ENCODE results near the gene CCNK.

CCNK gene

DNA sequence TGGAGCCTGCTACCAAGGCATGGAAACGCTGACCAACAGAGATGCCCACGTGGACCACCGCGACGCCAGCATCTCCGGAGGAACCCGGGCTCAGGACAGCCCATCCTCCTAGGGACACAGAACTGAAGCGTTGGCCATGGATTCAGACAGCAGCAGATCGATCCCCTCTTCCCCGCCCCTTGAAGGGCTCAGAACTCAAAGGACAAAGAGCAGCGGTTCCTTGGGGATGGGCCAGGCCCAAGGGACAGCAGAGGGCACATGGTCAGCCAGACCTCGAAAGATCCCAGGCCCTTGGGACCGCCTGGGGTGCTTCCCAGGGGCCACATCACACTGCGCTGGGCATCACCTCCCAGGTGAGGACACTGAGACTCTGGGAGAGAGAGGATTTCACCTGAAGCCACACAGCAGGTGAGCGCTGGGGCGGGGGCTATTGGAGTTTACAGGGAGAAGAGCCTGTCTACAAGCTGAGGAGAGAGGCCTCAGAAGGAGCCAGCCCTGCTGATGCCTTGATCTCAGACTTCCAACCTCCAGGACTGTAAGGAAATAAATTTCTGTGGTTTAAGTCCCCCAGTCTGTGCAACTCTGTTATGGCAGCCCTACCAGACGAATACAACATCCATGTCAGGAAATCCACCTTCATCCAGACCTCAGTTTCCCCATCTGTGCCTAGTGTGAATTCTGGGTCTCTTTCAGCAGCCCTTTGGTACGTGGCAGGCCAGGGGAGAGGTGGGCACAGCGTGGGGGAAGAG lies 49.4 kb downstream of the CCNK start:
- in situ Hi-C loops (cut with MboI; ENCODE audit: low sequenced_read_pairs), result no loop called here

GRCh38 chr14:99531251-99532096 lies 50.3 kb downstream of the CCNK start:
- in situ Hi-C loops (cut with MboI; ENCODE audit: low sequenced_read_pairs), result no loop called here

DNA sequence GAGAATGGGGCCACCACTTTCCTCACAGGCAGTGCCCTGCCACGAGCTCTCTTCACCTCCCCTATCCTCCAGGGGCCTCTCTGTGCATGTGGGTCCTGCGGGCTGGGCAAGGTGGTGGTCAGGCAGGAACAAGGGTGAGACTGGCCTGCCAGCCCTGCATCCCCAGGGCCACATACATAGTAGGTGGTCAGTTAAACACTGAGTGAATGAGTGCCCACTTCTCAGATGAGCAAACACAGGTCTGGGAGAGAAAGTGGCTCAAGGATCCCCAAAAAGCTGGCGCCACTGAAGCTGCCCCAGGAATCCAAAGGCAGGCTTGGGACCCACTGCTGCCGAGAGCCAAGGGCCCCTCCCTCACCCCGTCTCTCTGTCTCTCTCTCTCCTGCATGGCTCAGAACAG lies 51.1 kb downstream of the CCNK start:
- in situ Hi-C loops (cut with MboI; ENCODE audit: low sequenced_read_pairs), result no loop called here

DNA sequence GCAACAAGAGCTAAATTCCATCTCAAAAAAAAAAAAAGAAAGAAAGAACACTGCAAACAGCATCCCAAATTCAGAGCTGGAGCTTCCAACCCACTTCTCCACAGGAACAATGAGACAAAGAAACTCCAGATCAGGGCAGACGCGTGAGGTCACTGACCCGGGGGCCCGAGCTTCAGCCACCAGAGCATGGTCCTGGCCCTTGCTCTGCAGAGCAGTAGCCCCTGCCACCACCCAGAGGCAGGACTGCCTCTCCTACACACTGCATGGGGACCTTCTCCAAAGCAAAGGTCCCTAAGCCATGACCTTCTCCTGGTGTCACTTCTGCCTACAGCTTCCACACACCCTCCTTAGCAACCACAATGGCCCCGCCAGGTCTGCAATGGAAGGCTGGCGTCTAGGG lies 53.1 kb downstream of the CCNK start:
- in situ Hi-C loops (cut with MboI; ENCODE audit: low sequenced_read_pairs), result no loop called here

GRCh38 chr14:99534863-99535262 lies 53.7 kb downstream of the CCNK start:
- in situ Hi-C loops (cut with MboI; ENCODE audit: low sequenced_read_pairs), result no loop called here

DNA sequence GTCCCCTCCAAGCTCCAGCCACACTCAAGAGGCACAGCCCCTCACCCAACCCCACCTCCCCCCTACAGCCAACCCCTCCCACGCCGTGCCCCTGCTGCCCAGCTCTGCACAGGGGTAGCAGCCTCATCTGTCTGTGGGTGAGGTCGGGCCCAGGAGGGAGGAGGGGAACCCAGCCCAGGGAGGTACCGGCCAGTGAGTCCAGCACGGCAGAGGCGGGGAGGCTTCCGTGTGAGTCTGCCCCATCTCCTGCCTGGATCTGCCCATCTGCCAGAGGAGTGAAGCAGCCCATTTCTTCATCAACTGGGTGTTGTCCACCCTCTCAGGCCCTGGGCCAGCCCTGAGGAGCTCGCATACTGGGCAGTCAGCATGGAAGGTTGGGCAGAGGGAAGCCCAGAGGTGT lies 54.2 kb downstream of the CCNK start:
- in situ Hi-C loops (cut with MboI; ENCODE audit: low sequenced_read_pairs), result no loop called here

DNA sequence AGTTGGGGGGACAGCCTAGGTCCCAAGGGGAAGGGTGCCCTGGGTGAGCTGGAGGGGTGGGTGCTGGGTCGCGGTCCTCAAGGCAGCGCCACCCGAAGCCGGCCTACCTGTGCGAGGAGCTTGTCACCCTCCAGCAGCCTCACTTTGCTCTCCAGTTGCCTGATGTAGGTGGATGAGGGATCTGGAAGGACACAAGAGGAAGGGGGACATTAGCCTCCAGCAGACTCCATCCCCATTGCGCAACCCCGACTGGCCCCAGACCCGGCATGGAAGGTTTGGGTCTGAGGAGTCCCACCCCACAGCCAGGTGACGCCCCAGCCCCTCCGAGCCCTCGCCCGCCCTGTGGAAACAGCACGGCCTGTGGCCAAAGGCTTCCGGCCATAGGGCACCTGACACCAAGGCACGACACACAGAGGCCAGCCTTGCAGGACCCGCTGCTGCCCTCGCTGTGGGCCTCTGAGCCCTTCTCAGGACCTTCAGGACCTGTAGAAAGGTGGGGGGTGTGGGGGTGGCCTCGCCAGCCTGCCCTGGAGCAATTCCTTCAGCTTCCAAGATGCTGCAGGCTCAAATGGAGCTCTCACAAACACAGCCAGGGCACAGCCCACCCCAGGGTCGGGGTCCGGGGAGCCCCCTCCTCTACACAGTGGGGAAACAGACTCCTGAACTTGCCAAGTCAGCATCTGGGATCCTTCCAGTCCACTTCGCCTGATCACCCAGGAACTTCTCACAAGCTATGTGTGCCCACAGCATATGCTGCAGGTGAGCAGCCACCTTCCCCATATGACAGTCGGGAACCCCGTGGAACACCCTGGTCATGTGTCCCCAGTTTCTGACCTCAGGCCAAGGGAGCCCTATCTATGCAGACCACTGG lies 54.9 kb downstream of the CCNK start:
- in situ Hi-C loops (cut with MboI; ENCODE audit: low sequenced_read_pairs), result no loop called here

GRCh38 chr14:99537399-99537798 lies 56.2 kb downstream of the CCNK start:
- in situ Hi-C loops (cut with MboI; ENCODE audit: low sequenced_read_pairs), result no loop called here

GRCh38 chr14:99538275-99538674 lies 57.1 kb downstream of the CCNK start:
- in situ Hi-C loops (cut with MboI; ENCODE audit: low sequenced_read_pairs), result no loop called here

DNA sequence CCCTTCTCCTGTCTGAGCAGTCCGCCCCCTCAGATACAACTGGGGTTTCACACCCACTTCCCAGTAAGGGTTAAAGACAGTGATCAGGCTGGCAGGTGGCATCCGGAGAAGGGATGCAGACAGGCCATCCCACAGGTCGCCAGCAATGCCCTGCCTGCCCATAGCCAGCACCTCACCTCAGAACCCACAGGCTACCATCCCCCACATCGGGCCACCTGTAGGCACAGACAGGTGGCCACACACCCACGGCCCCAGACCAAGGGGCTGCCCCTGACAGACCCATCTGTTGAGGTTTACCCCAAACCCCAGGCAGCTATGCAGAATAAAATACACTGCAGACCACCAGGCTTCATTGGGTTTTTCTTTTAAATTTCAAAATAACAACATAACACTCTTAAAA lies 57.5 kb downstream of the CCNK start:
- in situ Hi-C loops (cut with MboI; ENCODE audit: low sequenced_read_pairs), result no loop called here

DNA sequence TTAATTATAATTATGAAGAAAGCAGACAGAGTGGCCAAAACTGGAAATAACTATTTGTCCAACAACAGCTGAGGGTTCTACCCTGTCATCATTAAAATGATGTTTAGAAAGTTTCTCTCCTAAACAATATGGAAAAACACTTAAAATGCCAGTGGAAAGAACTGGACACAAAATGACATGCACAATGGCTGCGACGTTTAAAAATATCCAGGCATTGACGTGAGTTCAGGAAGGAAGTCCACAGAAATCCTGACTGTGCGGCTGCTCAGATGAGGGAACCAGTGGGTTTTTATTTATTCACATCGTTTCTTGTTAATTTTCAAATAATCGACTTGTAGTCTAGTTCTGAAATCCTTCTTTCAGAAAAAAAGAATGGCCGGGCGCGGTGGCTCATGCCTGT lies 58.3 kb downstream of the CCNK start:
- in situ Hi-C loops (cut with MboI; ENCODE audit: low sequenced_read_pairs), result no loop called here

DNA sequence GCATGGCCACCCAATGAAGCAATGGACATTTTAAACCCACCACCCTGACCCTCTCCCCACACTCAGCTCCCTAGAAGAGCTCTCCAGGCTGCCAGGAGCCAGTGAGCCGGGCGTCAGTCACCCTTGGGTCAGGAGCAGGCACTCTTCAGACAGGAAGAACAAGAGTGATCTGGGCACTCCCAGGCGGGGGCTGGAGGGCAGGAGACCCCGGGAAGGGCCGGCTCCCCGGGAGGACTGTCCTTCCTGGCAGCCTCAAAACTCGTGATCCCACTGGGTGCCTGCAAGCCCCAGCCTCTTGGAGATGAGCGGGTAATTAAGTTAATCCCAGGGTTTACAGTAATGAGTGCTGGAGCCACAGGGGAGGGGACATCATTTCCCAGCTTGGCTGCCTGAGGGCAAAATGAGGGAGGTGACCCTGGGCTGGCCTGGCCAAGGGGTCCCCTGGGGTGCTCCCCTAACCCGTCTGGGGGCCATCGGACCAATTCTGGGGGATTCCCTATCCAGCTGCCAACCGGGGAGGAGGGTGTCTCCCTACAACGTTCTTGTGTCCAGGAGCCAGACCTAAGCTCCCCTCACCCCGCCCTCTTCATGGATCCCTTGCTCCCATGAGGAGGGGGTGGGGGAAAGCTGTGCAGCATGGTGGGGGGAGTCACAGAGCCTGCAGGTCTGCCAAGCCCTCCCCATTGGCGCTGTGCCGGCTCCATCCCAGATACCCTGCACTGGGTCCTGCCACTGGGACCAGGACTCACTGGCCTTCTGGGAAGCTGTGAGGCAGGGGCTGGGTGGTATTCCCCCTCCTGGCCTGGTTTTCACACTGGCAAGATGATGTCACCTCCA lies 59.2 kb downstream of the CCNK start:
- in situ Hi-C loops (cut with MboI; ENCODE audit: low sequenced_read_pairs), result no loop called here

DNA sequence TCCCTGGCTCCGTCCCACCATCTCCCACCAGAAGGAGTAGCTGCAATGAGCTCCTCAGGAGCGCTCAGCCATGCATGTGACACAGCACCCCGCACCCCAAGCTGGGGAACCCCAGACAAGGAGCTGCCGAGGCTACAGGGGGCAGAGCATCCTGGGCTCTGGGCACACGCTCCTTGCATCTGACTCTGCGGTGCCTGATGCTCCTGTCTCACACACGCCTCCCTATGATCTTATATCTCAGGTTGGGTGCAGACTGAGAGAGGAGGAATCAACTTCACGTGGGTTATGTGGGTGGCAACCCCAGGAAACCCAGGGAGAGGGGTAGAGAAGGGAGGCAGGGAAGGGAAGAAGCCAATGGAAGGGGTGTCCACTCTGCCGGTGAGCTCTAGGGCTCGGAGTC lies 60.0 kb downstream of the CCNK start:
- in situ Hi-C loops (cut with MboI; ENCODE audit: low sequenced_read_pairs), result no loop called here

GRCh38 chr14:99541677-99542470 lies 60.7 kb downstream of the CCNK start:
- in situ Hi-C loops (cut with MboI; ENCODE audit: low sequenced_read_pairs), result no loop called here

- in situ Hi-C loops (cut with MboI; ENCODE audit: low sequenced_read_pairs), result no loop called here
These were observed 61.4 kb downstream of the CCNK start for GRCh38 chr14:99542566-99542965.

DNA sequence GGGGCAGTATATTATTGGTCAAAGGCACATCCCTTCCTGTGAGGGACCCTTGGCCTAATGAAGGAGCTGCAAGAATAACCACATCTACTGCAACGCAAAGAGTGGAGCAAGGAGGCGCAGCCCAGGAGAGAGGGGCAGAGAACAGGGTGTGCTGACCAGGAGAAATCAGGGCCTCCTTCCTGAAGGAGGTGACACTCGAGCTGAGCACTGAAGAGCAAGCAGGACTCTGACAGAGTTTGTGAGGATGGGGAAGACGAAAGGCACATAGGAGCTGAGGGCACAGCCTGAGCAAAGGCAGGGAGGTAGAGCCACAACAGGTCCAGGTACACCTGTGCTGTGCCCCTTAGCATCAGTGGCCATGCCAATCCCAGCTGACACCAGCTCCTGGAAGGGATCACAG lies 62.2 kb downstream of the CCNK start:
- in situ Hi-C loops (cut with MboI; ENCODE audit: low sequenced_read_pairs), result no loop called here

DNA sequence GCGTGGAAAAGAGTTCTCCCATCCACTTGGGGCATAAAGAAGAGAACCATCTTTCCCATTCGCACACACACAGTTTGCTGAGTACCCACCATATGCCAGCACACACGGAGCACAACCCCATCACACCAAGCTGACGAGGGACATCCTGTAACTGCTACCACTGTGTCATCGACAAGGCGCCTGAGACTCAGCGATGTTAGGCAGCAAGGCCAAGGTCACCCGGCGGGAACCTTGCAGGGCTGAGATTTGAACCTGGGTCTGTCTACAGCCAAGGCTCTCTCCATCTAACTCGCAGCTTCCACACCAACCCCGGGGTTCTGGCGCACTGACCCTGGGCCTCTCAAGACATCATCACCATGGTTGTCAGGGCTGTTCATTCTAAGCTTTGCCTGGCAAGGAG lies 62.8 kb downstream of the CCNK start:
- in situ Hi-C loops (cut with MboI; ENCODE audit: low sequenced_read_pairs), result no loop called here

GRCh38 chr14:99544991-99545390 lies 63.8 kb downstream of the CCNK start:
- in situ Hi-C loops (cut with MboI; ENCODE audit: low sequenced_read_pairs), result no loop called here

GRCh38 chr14:99545586-99545985 lies 64.4 kb downstream of the CCNK start:
- in situ Hi-C loops (cut with MboI; ENCODE audit: low sequenced_read_pairs), result no loop called here

Measured in HL-60/S4 treated with phorbol 12-myristate 13-acetate at 8.2 ng/mL for 4 days and 3 days (cell line).